ENCODE results near the gene MRPL51. TPM values are rescaled to one million over a fixed set of nuclear protein-coding genes. Genes with fewer than 3 reads are reported as not detected.
"Not testable (repeated sequence)": the region's sequence is repeated elsewhere in the genome, so short reads cannot be mapped to it uniquely, and the experiment has no call there.

MRPL51 gene
- polyA plus RNA-seq, 1 experiment = 53.4 TPM

- ChIA-PET POLR2A (no interaction called here), CTCF (interaction anchor here (1.0 kb wide), 1 partner anchor 30 kb away, joined by 3 read pairs; no protein-coding TSS in a partner anchor)
- peak overlapping the region; percentile 64 for H3K4me3 ChIP-seq (ENCODE audit: low read depth, low read length)
- H3K36me3 ChIP-seq (ENCODE audit: control insufficient read depth, insufficient read depth, low read length) = no peaks in the 10 kb centered on the region; the same call in 1 of the 2 replicates
- no peak for DNase-seq (ENCODE audit: low read depth)
- no peak for TF ChIP-seq CTCF (IDR thresholded peaks at IDR 0.05; ENCODE audit: insufficient read depth, low read depth, low read length)
- no peaks in the 10 kb centered on the region for H3K27me3 ChIP-seq (ENCODE audit: control insufficient read depth, insufficient read depth, low read length)
Measured at GRCh38 chr12:6494968-6495367, 1.9 kb upstream of the MRPL51 start.

- H3K4me3 ChIP-seq (ENCODE audit: low read depth, low read length) = peak overlapping the region; percentile 64
- no peak for DNase-seq (ENCODE audit: low read depth)
- ChIA-PET POLR2A (no interaction called here), CTCF (interaction anchor here (1.0 kb wide), 1 partner anchor 29 kb away, joined by 3 read pairs; no protein-coding TSS in a partner anchor)
- no peaks in the 10 kb centered on the region; the same call in 1 of the 2 replicates for H3K36me3 ChIP-seq (ENCODE audit: control insufficient read depth, insufficient read depth, low read length)
- TF ChIP-seq CTCF (IDR thresholded peaks at IDR 0.05; ENCODE audit: insufficient read depth, low read depth, low read length) = no peak
- H3K27me3 ChIP-seq (ENCODE audit: control insufficient read depth, insufficient read depth, low read length) = no peaks in the 10 kb centered on the region
Measured at GRCh38 chr12:6494258-6494743, 1.2 kb upstream of the MRPL51 start.

GRCh38 chr12:6493497-6494257 lies 615 bp upstream of the MRPL51 start, which contains the start of gene NCAPD2:
TSS of gene NCAPD2 (plus strand) at chr12:6494102. CDS start at chr12:6495099, 997 bp downstream.
- POLR2A ChIA-PET = interaction anchor here (0.6 to 0.8 kb wide), 2 partner anchors 38 to 41 kb away, joined by 3 to 6 read pairs; partner anchors contain the start of gene GAPDH
- TF ChIP-seq CTCF (IDR thresholded peaks at IDR 0.05; ENCODE audit: insufficient read depth, low read depth, low read length) = peak; percentile 33
- peak; percentile 80 for DNase-seq (ENCODE audit: low read depth)
- Histone ChIP-seq H3K36me3 (ENCODE audit: control insufficient read depth, insufficient read depth, low read length) (no peaks in the 10 kb centered on the region; the same call in 1 of the 2 replicates), H3K4me3 (ENCODE audit: low read depth, low read length) (peak within 1 kb of the TSS; percentile 64), H3K27me3 (ENCODE audit: control insufficient read depth, insufficient read depth, low read length) (no peaks in the 10 kb centered on the region)
- CTCF ChIA-PET = interaction anchor here (1.0 to 1.6 kb wide), 3 partner anchors 23 to 44 kb away, joined by 3 to 5 read pairs (median 4); partner anchors contain the start of gene VAMP1

GRCh38 chr12:6490673-6491072 lies 2.4 kb downstream of the MRPL51 start:
- H3K27me3 ChIP-seq (ENCODE audit: control insufficient read depth, insufficient read depth, low read length); CTCF ChIA-PET; POLR2A ChIA-PET; H3K36me3 ChIP-seq (ENCODE audit: control insufficient read depth, insufficient read depth, low read length); DNase-seq (ENCODE audit: low read depth); H3K4me3 ChIP-seq (ENCODE audit: low read depth, low read length): not testable (repeated sequence)

GRCh38 chr12:6489449-6489848 lies 3.6 kb downstream of the MRPL51 start:
- H3K4me3 ChIP-seq (ENCODE audit: low read depth, low read length) = no peak overlapping the region
- no peaks in the 10 kb centered on the region for H3K27me3 ChIP-seq (ENCODE audit: control insufficient read depth, insufficient read depth, low read length)
- CTCF ChIA-PET = interaction anchor here (1.3 kb wide), 1 partner anchor 11 kb away, joined by 3 read pairs; no protein-coding TSS in a partner anchor
- DNase-seq (ENCODE audit: low read depth) = no peak
- no peaks in the 10 kb centered on the region; the same call in 1 of the 2 replicates for H3K36me3 ChIP-seq (ENCODE audit: control insufficient read depth, insufficient read depth, low read length)
- POLR2A ChIA-PET = no interaction called here
- TF ChIP-seq CTCF (IDR thresholded peaks at IDR 0.05; ENCODE audit: insufficient read depth, low read depth, low read length) = no peak
